Measurements from ENCODE around the gene WDR7.

The WDR7 gene

DNA sequence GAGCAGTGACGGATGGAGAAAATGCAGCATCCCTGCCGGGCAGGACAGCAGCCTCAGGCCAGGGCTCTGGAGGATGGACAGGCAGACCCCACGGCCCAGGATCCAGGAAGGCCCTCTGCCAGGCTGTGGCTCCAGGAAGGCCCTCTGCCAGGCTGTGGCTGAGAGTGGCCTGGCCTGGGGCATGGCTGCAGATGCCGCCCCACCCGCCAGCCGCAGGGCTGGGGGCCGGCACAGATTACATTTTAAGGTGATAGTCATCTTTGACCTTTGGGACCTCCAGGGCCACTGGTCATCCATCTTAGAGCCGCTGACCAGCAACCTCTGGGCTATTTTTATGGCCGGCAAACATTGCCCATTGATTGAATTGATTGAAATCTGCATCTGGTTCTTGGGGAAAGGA lies 397.7 kb downstream of the WDR7 start:
- H3K4me3 ChIP-seq (ENCODE audit: low read length), result no peak overlapping the region
- H2AFZ ChIP-seq (ENCODE audit: low read depth, low read length), result no peak overlapping the region
- H3K36me3 ChIP-seq (ENCODE audit: insufficient read depth, low read length), result no peaks in the 10 kb centered on the region
- H3K4me1 ChIP-seq (ENCODE audit: insufficient read depth, low read length), result no peaks in the 10 kb centered on the region
- peaks cover 3% of the 10 kb centered on the region for H3K9me3 ChIP-seq (ENCODE audit: low read length)
- H3K27me3 ChIP-seq (ENCODE audit: insufficient read depth, low read length), result no peaks in the 10 kb centered on the region

DNA sequence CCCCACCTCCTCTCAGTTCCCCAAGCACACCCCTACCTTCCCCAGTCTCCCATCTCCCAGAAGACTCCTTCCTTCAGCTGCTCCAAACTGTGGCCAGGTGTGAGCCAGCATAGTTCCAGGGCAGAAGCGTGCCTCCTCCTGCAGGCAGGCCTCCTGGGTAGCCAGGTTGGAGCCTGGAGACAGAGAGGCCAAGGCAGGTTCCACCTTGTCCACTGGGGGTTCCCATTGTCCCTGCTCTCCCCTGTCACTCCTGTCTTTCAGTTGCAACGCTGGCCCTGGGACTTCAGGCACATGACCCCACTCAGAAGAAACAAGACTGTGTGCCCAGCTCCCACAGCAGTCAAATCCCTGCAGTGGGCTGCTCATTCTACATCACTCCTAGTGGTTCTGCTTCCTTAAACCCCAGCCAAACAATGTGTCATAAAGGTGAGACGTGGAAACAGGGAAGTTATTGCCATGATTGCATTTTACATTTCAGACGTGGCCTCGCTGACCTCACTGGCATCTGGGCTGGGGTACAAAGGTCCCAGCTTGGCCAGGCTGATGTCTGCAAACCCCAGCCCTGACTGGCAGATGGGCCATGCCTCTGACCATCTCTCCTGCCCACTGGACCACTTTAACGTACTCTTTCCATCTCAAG lies 399.3 kb downstream of the WDR7 start:
- Histone ChIP-seq H3K27me3 (ENCODE audit: insufficient read depth, low read length) (no peaks in the 10 kb centered on the region), H3K4me1 (ENCODE audit: insufficient read depth, low read length) (no peaks in the 10 kb centered on the region), H3K36me3 (ENCODE audit: insufficient read depth, low read length) (no peaks in the 10 kb centered on the region), H3K4me3 (ENCODE audit: low read length) (no peak overlapping the region), H3K9me3 (ENCODE audit: low read length) (peaks cover 3% of the 10 kb centered on the region), H2AFZ (ENCODE audit: low read depth, low read length) (no peak overlapping the region)

- Histone ChIP-seq H3K4me3 (ENCODE audit: low read length) (no peak overlapping the region), H3K4me1 (ENCODE audit: insufficient read depth, low read length) (no peaks in the 10 kb centered on the region), H3K9me3 (ENCODE audit: low read length) (peaks cover 3% of the 10 kb centered on the region), H2AFZ (ENCODE audit: low read depth, low read length) (no peak overlapping the region), H3K36me3 (ENCODE audit: insufficient read depth, low read length) (no peaks in the 10 kb centered on the region), H3K27me3 (ENCODE audit: insufficient read depth, low read length) (no peaks in the 10 kb centered on the region)
Measured at GRCh38 chr18:57051021-57051656, 400.0 kb downstream of the WDR7 start.

DNA sequence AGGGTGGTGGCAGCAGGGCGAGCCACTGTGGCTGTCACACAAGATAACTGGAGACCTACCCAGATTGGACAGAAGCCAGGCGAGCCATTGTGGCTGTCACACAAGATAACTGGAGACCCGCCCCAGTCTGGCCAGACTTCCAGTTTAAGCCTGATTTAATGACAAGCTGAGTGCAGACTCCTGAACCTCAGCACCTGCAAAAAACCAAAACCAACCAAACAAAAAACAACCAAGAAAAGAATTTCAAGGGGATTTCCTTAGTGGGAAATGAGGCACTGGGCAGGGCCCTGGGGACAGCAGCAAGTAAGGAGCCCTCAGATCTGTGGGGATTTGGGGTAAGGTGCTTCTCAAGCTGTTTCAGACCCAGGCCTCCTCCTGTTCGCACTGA lies 400.5 kb downstream of the WDR7 start:
- Histone ChIP-seq H3K27me3 (ENCODE audit: insufficient read depth, low read length) (no peaks in the 10 kb centered on the region), H2AFZ (ENCODE audit: low read depth, low read length) (no peak overlapping the region), H3K4me1 (ENCODE audit: insufficient read depth, low read length) (no peaks in the 10 kb centered on the region), H3K9me3 (ENCODE audit: low read length) (peaks cover 3% of the 10 kb centered on the region), H3K4me3 (ENCODE audit: low read length) (no peak overlapping the region), H3K36me3 (ENCODE audit: insufficient read depth, low read length) (no peaks in the 10 kb centered on the region)

DNA sequence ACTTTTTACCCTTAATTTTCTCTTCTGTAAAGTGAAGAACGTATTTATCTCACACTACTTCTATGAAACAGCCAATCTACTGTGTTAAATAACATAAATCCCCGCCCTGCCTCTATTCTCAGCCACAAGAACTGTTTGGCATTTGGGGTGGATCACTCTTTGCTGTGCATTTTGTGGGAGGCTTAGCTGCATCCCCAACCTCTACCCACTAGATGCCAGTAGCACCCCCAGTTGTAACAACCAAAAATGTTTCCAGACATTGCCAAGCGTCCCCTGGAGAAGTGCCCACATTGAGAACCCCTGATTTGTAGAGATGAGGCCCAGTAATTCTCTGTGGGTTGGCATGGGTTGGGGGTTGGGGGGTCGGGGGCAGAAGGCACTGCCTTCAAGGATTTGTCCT lies 401.0 kb downstream of the WDR7 start:
- peaks cover 3% of the 10 kb centered on the region for H3K9me3 ChIP-seq (ENCODE audit: low read length)
- H3K36me3 ChIP-seq (ENCODE audit: insufficient read depth, low read length), result no peaks in the 10 kb centered on the region
- H3K27me3 ChIP-seq (ENCODE audit: insufficient read depth, low read length), result no peaks in the 10 kb centered on the region
- H3K4me1 ChIP-seq (ENCODE audit: insufficient read depth, low read length), result no peaks in the 10 kb centered on the region
- H2AFZ ChIP-seq (ENCODE audit: low read depth, low read length), result no peak overlapping the region
- H3K4me3 ChIP-seq (ENCODE audit: low read length), result no peak overlapping the region

GRCh38 chr18:57052759-57053158 lies 401.6 kb downstream of the WDR7 start:
- Histone ChIP-seq H3K4me1 (ENCODE audit: insufficient read depth, low read length) (no peaks in the 10 kb centered on the region), H2AFZ (ENCODE audit: low read depth, low read length) (no peak overlapping the region), H3K27me3 (ENCODE audit: insufficient read depth, low read length) (no peaks in the 10 kb centered on the region), H3K4me3 (ENCODE audit: low read length) (no peak overlapping the region), H3K36me3 (ENCODE audit: insufficient read depth, low read length) (no peaks in the 10 kb centered on the region), H3K9me3 (ENCODE audit: low read length) (no peaks in the 10 kb centered on the region)

DNA sequence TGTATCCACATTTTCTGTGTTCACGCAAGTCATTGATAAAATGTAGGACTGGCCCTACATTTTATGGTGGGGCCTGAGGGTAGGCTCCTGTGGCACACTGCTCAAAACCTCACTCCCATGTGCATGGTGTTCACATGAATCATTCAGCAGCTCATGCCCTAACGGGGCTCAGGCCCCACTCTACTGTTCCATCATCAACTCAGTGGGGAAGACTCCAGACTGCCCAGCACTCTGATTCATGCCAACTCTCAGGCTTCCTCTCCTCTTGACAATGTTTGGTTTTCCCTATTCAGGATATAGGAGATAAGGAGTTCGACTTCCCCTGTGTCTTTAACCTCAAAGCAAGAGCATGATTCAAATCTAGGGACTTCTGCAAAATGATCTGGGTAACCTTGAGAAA lies 403.7 kb downstream of the WDR7 start:
- Histone ChIP-seq H2AFZ (ENCODE audit: low read depth, low read length) (no peak overlapping the region), H3K27me3 (ENCODE audit: insufficient read depth, low read length) (no peaks in the 10 kb centered on the region), H3K4me3 (ENCODE audit: low read length) (no peak overlapping the region), H3K36me3 (ENCODE audit: insufficient read depth, low read length) (no peaks in the 10 kb centered on the region), H3K4me1 (ENCODE audit: insufficient read depth, low read length) (no peaks in the 10 kb centered on the region), H3K9me3 (ENCODE audit: low read length) (no peaks in the 10 kb centered on the region)

DNA sequence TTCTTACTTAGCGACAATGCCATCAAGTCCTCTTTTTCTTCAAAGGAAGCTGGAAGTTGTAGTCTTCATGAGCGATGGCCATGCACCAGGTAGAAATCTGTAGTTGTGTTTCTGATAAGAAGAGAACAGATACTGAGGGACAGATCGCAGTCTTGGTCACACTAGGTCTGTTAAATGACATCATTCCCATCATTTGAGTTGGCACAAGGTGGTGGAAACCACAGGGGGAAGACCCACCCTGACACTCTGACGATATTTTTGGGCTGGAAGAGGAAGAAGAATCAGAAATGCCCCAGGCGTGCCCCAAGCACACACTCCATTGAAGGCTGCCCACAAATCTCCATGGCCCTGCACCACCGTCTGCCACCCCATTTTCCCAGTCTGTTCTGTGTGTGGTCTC lies 406.7 kb downstream of the WDR7 start:
- Histone ChIP-seq H3K36me3 (ENCODE audit: insufficient read depth, low read length) (no peaks in the 10 kb centered on the region), H3K9me3 (ENCODE audit: low read length) (no peaks in the 10 kb centered on the region), H3K4me3 (ENCODE audit: low read length) (no peak overlapping the region), H3K27me3 (ENCODE audit: insufficient read depth, low read length) (peaks cover 8% of the 10 kb centered on the region), H3K4me1 (ENCODE audit: insufficient read depth, low read length) (no peaks in the 10 kb centered on the region), H2AFZ (ENCODE audit: low read depth, low read length) (no peak overlapping the region)

GRCh38 chr18:57058734-57059133 lies 407.6 kb downstream of the WDR7 start:
- no peaks in the 10 kb centered on the region for H3K4me1 ChIP-seq (ENCODE audit: insufficient read depth, low read length)
- no peaks in the 10 kb centered on the region for H3K36me3 ChIP-seq (ENCODE audit: insufficient read depth, low read length)
- H3K27me3 ChIP-seq (ENCODE audit: insufficient read depth, low read length), result peaks cover 8% of the 10 kb centered on the region
- H3K4me3 ChIP-seq (ENCODE audit: low read length), result no peak overlapping the region
- H2AFZ ChIP-seq (ENCODE audit: low read depth, low read length), result no peak overlapping the region
- no peaks in the 10 kb centered on the region for H3K9me3 ChIP-seq (ENCODE audit: low read length)

DNA sequence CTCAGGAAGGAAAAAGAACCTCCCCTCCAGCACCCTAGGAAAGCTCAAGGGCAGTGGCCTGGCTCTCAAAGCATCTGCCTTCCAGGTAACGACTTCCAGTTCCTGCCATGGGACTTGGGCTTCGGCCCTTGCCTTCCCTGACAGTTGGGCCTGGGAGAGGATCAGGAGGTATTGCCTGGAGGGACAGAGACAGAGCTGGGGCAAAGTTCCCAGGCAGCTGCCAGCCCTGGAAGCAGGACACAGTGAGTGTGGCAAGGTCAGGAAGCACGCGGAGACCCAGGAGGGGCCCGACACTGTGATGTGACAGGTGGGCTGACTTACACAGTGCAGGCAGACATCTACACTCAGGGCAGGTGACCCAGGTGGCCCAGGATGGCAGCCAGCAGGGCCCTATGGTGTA lies 408.2 kb downstream of the WDR7 start:
- no peak overlapping the region for H3K4me3 ChIP-seq (ENCODE audit: low read length)
- H3K9me3 ChIP-seq (ENCODE audit: low read length), result no peaks in the 10 kb centered on the region
- H3K27me3 ChIP-seq (ENCODE audit: insufficient read depth, low read length), result peaks cover 8% of the 10 kb centered on the region
- no peaks in the 10 kb centered on the region for H3K36me3 ChIP-seq (ENCODE audit: insufficient read depth, low read length)
- H2AFZ ChIP-seq (ENCODE audit: low read depth, low read length), result no peak overlapping the region
- no peaks in the 10 kb centered on the region for H3K4me1 ChIP-seq (ENCODE audit: insufficient read depth, low read length)

DNA sequence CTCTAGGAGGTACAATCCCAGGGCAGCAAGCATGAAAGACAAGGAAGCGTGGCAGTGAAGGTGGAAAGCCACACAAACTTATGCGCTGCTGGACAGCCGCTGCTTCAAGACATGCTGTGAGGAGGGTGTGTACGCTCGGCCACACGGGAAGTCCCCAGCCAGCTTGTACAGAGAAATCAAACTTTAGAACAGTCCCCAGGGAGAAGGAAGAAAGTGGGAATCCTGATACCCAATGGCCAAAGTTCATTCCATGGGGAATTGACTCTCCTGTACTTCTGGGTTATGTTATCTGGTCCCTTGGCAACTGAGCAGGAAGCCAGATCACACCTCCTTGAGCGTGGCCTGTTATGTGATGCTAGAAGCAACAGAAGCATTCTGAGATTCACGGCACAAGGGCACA lies 409.7 kb downstream of the WDR7 start:
- no peak overlapping the region for H2AFZ ChIP-seq (ENCODE audit: low read depth, low read length)
- H3K4me1 ChIP-seq (ENCODE audit: insufficient read depth, low read length), result no peaks in the 10 kb centered on the region
- H3K4me3 ChIP-seq (ENCODE audit: low read length), result no peak overlapping the region
- no peaks in the 10 kb centered on the region for H3K9me3 ChIP-seq (ENCODE audit: low read length)
- peaks cover 8% of the 10 kb centered on the region for H3K27me3 ChIP-seq (ENCODE audit: insufficient read depth, low read length)
- H3K36me3 ChIP-seq (ENCODE audit: insufficient read depth, low read length), result no peaks in the 10 kb centered on the region

DNA sequence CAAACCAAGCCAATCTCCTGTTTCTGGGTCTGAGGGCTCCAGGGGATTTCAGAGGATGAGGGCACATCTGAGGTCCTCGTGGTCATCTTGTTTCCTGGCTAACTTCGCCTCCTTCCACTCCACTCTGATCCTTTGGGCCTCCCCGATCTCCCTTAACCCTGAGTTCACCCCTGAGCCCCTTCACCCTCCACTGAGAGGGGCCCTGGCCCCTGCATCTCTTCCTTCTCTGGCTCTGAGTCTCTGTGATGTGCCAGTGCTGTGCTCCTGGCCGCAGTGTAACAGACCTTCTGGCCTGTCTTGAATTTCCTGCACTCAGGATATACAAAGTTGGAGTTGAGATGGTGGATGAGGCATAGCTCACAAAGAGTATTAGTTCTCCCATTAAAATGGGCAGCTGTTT lies 411.0 kb downstream of the WDR7 start:
- H3K4me1 ChIP-seq (ENCODE audit: insufficient read depth, low read length), result no peaks in the 10 kb centered on the region
- H3K4me3 ChIP-seq (ENCODE audit: low read length), result no peak overlapping the region
- H2AFZ ChIP-seq (ENCODE audit: low read depth, low read length), result no peak overlapping the region
- H3K9me3 ChIP-seq (ENCODE audit: low read length), result no peaks in the 10 kb centered on the region
- H3K27me3 ChIP-seq (ENCODE audit: insufficient read depth, low read length), result peaks cover 8% of the 10 kb centered on the region
- no peaks in the 10 kb centered on the region for H3K36me3 ChIP-seq (ENCODE audit: insufficient read depth, low read length)

DNA sequence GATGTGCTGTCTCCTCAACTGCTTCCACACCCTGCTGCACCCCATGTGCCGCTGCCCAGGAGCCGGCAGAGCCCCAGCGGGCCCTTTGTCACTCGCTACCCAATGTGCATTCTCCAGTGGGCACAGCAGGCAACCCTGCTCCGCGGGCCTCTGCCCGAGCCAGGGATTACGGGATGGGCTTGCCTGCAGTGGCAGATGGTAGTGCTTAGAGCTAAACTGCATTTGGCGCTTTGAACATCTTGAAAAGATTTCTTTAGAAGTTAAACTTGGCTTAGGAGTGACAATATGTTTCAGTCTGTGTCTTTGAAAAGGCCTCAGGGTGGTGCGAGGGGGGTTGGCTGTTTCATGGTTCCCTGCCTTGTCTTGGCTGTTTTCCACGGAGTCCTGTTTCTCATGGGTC lies 411.7 kb downstream of the WDR7 start:
- Histone ChIP-seq H3K36me3 (ENCODE audit: insufficient read depth, low read length) (no peaks in the 10 kb centered on the region), H3K4me1 (ENCODE audit: insufficient read depth, low read length) (no peaks in the 10 kb centered on the region), H3K4me3 (ENCODE audit: low read length) (no peak overlapping the region), H3K9me3 (ENCODE audit: low read length) (no peaks in the 10 kb centered on the region), H2AFZ (ENCODE audit: low read depth, low read length) (no peak overlapping the region), H3K27me3 (ENCODE audit: insufficient read depth, low read length) (peaks cover 8% of the 10 kb centered on the region)

DNA sequence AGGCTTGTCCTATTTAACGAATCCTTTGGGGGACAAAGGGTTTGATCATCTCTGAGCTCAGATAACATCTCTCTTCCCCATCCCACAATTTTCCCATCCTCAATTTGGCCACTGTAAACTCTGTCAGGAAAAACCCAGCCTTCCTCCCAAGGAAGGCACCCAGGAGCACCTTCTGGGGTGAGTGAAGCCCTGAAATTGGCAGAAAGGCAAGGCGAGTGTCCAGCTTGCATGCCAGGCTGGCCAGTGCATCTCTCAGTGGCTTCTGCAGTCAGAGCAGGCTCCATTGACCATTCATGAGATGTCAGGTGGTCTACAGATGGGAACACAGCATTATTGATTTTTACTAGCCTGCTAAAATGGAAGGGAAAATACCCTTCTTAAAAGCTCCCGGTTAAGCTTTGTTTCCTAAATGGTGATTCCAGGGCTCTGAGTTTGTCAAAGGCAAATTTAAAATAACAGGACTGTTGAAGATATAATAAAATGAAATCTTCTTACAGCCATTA lies 412.5 kb downstream of the WDR7 start:
- H2AFZ ChIP-seq (ENCODE audit: low read depth, low read length), result no peak overlapping the region
- no peaks in the 10 kb centered on the region for H3K4me1 ChIP-seq (ENCODE audit: insufficient read depth, low read length)
- H3K4me3 ChIP-seq (ENCODE audit: low read length), result no peak overlapping the region
- H3K36me3 ChIP-seq (ENCODE audit: insufficient read depth, low read length), result no peaks in the 10 kb centered on the region
- H3K27me3 ChIP-seq (ENCODE audit: insufficient read depth, low read length), result peaks cover 10% of the 10 kb centered on the region
- H3K9me3 ChIP-seq (ENCODE audit: low read length), result no peaks in the 10 kb centered on the region

All from neuron (in vitro differentiated cells).